Activated B cell treated with CpG ODN at 0.5 μM for 24 hours (primary cell): ENCODE results near the gene KMT5B. TPM values are rescaled to one million over a fixed set of nuclear protein-coding genes. Genes with fewer than 3 reads are reported as not detected.

ENCODE experiments used
- ATAC-seq: fragments of 200-7000 bp; cut with Tn5 transposase; one replicate; pipeline ENCODE4 v1.10.0; 2021; ENCODE audit warnings: low read depth, mild to moderate bottlenecking, moderate library complexity
- CTCF ChIA-PET: fragments of 350-600 bp; sonication (Branson Sonifier 250); formaldehyde crosslinking; loops from one replicate; lab custom pipeline; 2021; ENCODE audit warnings: antibody characterized with exemption; lab: Charles Lee
- POLR2A ChIA-PET: fragments of 350-600 bp; sonication (Branson Sonifier 250); formaldehyde crosslinking; loops from one replicate; lab custom pipeline; 2021; ENCODE audit warnings: antibody characterized with exemption; lab: Charles Lee
- DNase-seq: peaks from one replicate; pipeline ENCODE4 v3.0.0; 2022
- H3K27ac Mint-ChIP-seq: one replicate; pipeline ENCODE4 v1.8.0; 2020; ENCODE audit warnings: mixed read lengths
- H3K27me3 Mint-ChIP-seq: one replicate; pipeline ENCODE4 v1.8.0; 2021; ENCODE audit warnings: mixed read lengths
- H3K36me3 Mint-ChIP-seq: one replicate; pipeline ENCODE4 v1.8.0; 2021; ENCODE audit warnings: low read depth, mixed read lengths
- H3K4me1 Mint-ChIP-seq: one replicate; pipeline ENCODE4 v1.8.0; 2021; ENCODE audit warnings: mixed read lengths
- H3K4me3 Mint-ChIP-seq: one replicate; pipeline ENCODE4 v1.8.0; 2020; ENCODE audit warnings: mild to moderate bottlenecking, mixed read lengths
- H3K9me3 Mint-ChIP-seq: one replicate; pipeline ENCODE4 v1.8.0; 2020; ENCODE audit warnings: mixed read lengths
- CTCF ChIP-seq: fragments of 200-600 bp; IDR thresholded peaks from one replicate; pipeline ENCODE4 v1.8.0; 2022; ENCODE audit warnings: antibody characterized with exemption, mild to moderate bottlenecking
- intact Hi-C: fragments of 100-400 bp; cut with micrococcal nuclease; formaldehyde crosslinking; loops from one replicate; pipeline ENCODE4 v1.15.1; 2024
- total RNA-seq: library from RNA; stranded (reverse); gene quantifications from 2 replicates; pipeline ENCODE4 v1.2.3, GENCODE V29; 2022

Gene KMT5B
- total RNA-seq, 1 donor from 2014 or later, result 68.3 TPM

GRCh38 chr11:68259122-68259959, 46.2 kb upstream of the KMT5B start:
- ATAC-seq (no peak), DNase-seq (no peak)
- Mint-ChIP-seq H3K9me3 (no peaks in the 10 kb centered on the region), H3K4me1 (peaks cover 24% of the 10 kb centered on the region), H3K27me3 (no peaks in the 10 kb centered on the region), H3K27ac (peak overlapping the region; percentile 80), H3K4me3 (no peak overlapping the region), H3K36me3 (peaks cover 43% of the 10 kb centered on the region)
- TF ChIP-seq CTCF, result no peak
- intact Hi-C loops, result no loop called here
- CTCF ChIA-PET, result interaction anchor here (0.8 to 7.2 kb wide), 4 partner anchors 13 to 121 kb away, joined by 3 to 249 read pairs (median 37); partner anchors contain the start of gene C11orf24
- POLR2A ChIA-PET, result interaction anchor here (0.6 to 6.6 kb wide), 3 partner anchors 14 to 38 kb away, joined by 4 to 75 read pairs (median 62); partner anchors contain the start of gene C11orf24

DNA sequence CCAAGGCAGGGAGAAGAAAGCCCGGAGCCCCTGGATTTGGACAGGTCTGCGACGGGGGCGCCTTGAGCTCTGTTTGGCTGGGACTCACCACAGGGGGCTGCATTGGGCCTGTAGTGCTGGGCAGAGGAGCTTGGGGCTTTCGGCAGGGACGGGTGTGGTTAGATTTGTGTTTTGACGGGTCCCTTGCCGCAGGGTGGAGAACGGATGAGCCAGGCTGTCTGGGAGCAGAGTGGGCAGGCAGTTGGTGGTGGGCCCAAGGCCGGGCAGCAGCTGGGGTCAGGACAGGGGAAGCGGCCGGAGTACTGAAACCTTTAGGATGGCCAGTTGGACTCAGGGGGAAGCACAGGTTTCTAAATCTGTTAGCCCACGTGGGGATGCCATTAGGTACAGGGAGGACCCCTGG, 45.3 kb upstream of the KMT5B start:
- POLR2A ChIA-PET, result interaction anchor here (1.0 to 6.6 kb wide), 9 partner anchors 8 to 249 kb away, joined by 3 to 75 read pairs (median 6); partner anchors contain the start of genes ALDH3B1 and C11orf24
- peak overlapping the region; percentile 80 for H3K27ac Mint-ChIP-seq
- peaks cover 33% of the 10 kb centered on the region for H3K36me3 Mint-ChIP-seq
- ATAC-seq, result no peak
- DNase-seq, result no peak
- intact Hi-C loops, result no loop called here
- no peaks in the 10 kb centered on the region for H3K9me3 Mint-ChIP-seq
- CTCF ChIA-PET, result interaction anchor here (1.0 to 7.2 kb wide), 16 partner anchors 8 to 249 kb away, joined by 3 to 249 read pairs (median 8); partner anchors contain the start of gene C11orf24
- H3K27me3 Mint-ChIP-seq, result no peaks in the 10 kb centered on the region
- H3K4me1 Mint-ChIP-seq, result peaks cover 20% of the 10 kb centered on the region
- no peak overlapping the region for H3K4me3 Mint-ChIP-seq
- no peak for TF ChIP-seq CTCF

DNA sequence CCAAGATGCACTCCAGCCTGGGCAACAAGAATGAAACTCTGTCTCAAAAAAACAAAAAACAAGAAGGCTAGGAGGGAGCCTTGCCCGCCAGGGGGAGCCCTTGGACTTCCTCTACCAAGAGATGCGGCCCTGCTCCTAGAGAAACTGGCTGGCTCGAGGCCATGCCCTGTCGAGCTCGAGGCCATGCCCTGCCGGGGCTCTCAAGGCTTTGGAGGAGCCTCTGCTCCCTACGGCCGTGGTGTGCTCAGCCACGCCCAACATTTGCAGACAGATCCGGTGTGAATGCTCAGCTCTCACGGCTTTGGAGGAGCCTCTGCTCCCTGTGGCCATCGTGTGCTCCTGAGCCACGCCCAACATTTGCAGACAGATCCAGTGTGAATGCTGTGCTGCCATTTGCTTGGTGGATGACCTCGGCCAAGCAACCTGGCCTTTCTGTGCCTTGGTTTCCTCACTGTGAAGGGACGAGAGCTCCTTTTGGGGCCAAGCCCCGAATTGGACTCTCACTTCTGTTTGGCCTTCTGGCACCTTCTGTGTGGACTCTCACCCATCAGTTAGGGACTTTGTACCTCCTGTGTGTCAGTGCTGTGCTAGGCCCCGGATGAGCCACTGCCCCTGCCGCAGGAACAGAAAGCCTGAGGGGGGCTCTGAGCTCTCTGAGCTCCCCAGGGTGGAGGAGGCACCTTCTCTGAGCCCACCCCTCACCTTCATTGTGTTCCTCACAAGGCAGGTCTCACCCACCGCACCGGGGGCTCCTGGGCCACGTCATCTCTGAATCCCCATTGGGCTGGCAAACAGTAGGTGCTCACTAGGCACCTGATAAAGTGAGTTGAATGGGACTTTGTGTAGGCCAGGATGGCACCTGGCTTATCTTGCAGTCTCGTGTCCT, 44.6 kb upstream of the KMT5B start:
- Mint-ChIP-seq H3K27me3 (no peaks in the 10 kb centered on the region), H3K4me3 (peak overlapping the region; percentile 52), H3K9me3 (no peaks in the 10 kb centered on the region), H3K27ac (peak overlapping the region; percentile 80), H3K36me3 (peaks cover 27% of the 10 kb centered on the region), H3K4me1 (peaks cover 20% of the 10 kb centered on the region)
- TF ChIP-seq CTCF, result no peak
- peak; percentile 90 for DNase-seq
- intact Hi-C loops, result loop anchor here (1.0 kb wide), 5 partner anchors 14 to 190 kb away; partner anchors contain the start of gene C11orf24
- ChIA-PET POLR2A (interaction anchor here (0.6 to 6.6 kb wide), 13 partner anchors 9 to 248 kb away, joined by 3 to 75 read pairs (median 4); partner anchors contain the start of genes ALDH3B1 and C11orf24), CTCF (interaction anchor here (0.6 to 7.2 kb wide), 27 partner anchors 9 to 249 kb away, joined by 3 to 249 read pairs (median 5); partner anchors contain the start of gene C11orf24)
- peak; percentile 94 for ATAC-seq

DNA sequence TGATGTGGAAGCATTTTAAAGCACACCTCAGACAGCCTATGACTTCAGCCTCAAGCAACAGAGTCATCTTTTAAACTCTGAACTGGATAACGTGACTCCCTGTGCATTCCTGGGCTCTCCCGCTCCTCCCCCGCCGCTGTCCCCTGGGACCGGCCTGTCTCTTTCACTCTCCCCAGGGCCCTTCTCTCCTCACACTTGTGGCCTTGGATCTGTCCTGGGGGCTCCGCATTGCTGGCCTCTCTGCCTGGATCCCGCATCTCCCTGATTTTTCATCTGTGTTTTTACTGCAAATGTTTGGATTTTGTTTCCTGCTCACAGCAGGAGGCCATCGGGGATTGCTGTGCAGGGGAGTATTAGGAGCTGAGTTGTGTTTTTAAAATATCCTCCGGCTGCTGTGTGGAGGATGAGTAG, 43.2 kb upstream of the KMT5B start:
- POLR2A ChIA-PET, result interaction anchor here (4.4 kb wide), 1 partner anchor 41 kb away, joined by 62 read pairs; no protein-coding TSS in a partner anchor

More for the DNA sequence above, 43.2 kb upstream of the KMT5B start:
- CTCF ChIA-PET, result interaction anchor here (1.3 to 7.2 kb wide), 3 partner anchors 16 to 186 kb away, joined by 5 to 249 read pairs (median 7); no protein-coding TSS in a partner anchor
- peaks cover 13% of the 10 kb centered on the region for H3K36me3 Mint-ChIP-seq
- H3K4me1 Mint-ChIP-seq, result peaks cover 17% of the 10 kb centered on the region
- ATAC-seq, result no peak
- no peak overlapping the region for H3K4me3 Mint-ChIP-seq
- no peak for TF ChIP-seq CTCF
- DNase-seq, result no peak
- H3K9me3 Mint-ChIP-seq, result no peaks in the 10 kb centered on the region
- H3K27ac Mint-ChIP-seq, result no peak overlapping the region
- no peaks in the 10 kb centered on the region for H3K27me3 Mint-ChIP-seq
- intact Hi-C loops, result no loop called here
